Naive thymus-derived CD4-positive, alpha-beta T cell (primary cell): ENCODE results near the gene SHANK1. TPM values are rescaled to one million over a fixed set of nuclear protein-coding genes. Genes with fewer than 3 reads are reported as not detected.
A peak's percentile ranks its signal among the peaks of the same experiment; 100 is the strongest.

ENCODE experiments used
- ATAC-seq: fragments of 150-1000 bp; cut with Tn5 transposase; 2 replicates; pipeline ENCODE4 v1.10.0; 2021; ENCODE audit warnings: mild to moderate bottlenecking, moderate library complexity
- CTCF ChIA-PET: fragments of 350-600 bp; sonication (Branson Sonifier 250); formaldehyde crosslinking; loops from one replicate; lab custom pipeline; 2021; ENCODE audit warnings: antibody characterized with exemption; lab: Charles Lee
- POLR2A ChIA-PET: fragments of 350-600 bp; sonication (Branson Sonifier 250); formaldehyde crosslinking; loops from one replicate; lab custom pipeline; 2021; ENCODE audit warnings: antibody characterized with exemption, inconsistent platforms; lab: Charles Lee
- DNase-seq, 9 donors: peaks; one replicate each; pipeline versions ENCODE4 v3.0.0 to v3.0.0-alpha.2; 2020 to 2022; ENCODE audit warnings: mixed read lengths in 1 of 9
- H3K27ac ChIP-seq: one replicate; pipeline ENCODE4 v1.7.0; 2013; ENCODE audit warnings: mild to moderate bottlenecking, low read depth, low read length, moderate library complexity
- H3K27me3 ChIP-seq, 2 donors: one replicate each; pipeline ENCODE4 v1.7.0; 2013; ENCODE audit warnings: low read length in 2 of 2, mild to moderate bottlenecking in 2 of 2, moderate library complexity in 2 of 2; ENCODE audit not compliant: control insufficient read depth in 2 of 2, insufficient read depth in 2 of 2
- H3K36me3 ChIP-seq, 3 experiments: 1 replicate in 2 of 3; 2 replicates in 1 of 3; pipeline ENCODE4 v1.7.0; 2013; ENCODE audit warnings: low read length in 3 of 3, mild to moderate bottlenecking in 3 of 3, moderate library complexity in 1 of 3; ENCODE audit not compliant: insufficient read depth in 3 of 3, control insufficient read depth in 2 of 3
- H3K4me1 ChIP-seq, 2 donors: one replicate each; pipeline ENCODE4 v1.7.0; 2013; ENCODE audit warnings: low read length in 2 of 2, mild to moderate bottlenecking in 2 of 2, moderate library complexity in 1 of 2; ENCODE audit not compliant: control insufficient read depth in 2 of 2, insufficient read depth in 2 of 2
- H3K4me3 ChIP-seq: 2 replicates; pipeline ENCODE4 v1.7.0; 2013; ENCODE audit warnings: mild to moderate bottlenecking, low read length
- H3K9me3 ChIP-seq, 3 experiments: 1 replicate in 2 of 3; 2 replicates in 1 of 3; pipeline ENCODE4 v1.7.0; 2013; ENCODE audit warnings: low read length in 3 of 3; ENCODE audit not compliant: control insufficient read depth in 2 of 3
- H3K27ac Mint-ChIP-seq, 9 donors: one replicate each; pipeline ENCODE4 v1.8.0; 2020 to 2022; ENCODE audit warnings: mixed read lengths in 9 of 9, mild to moderate bottlenecking in 8 of 9, moderate library complexity in 5 of 9, inconsistent platforms in 2 of 9
- H3K27me3 Mint-ChIP-seq, 5 donors: one replicate each; pipeline ENCODE4 v1.8.0; 2021 to 2022; ENCODE audit warnings: mixed read lengths in 5 of 5, mild to moderate bottlenecking in 1 of 5
- H3K36me3 Mint-ChIP-seq, 5 donors: one replicate each; pipeline ENCODE4 v1.8.0; 2020 to 2022; ENCODE audit warnings: mixed read lengths in 5 of 5, mild to moderate bottlenecking in 3 of 5, inconsistent platforms in 1 of 5
- H3K4me1 Mint-ChIP-seq, 7 donors: one replicate each; pipeline ENCODE4 v1.8.0; 2020 to 2022; ENCODE audit warnings: mixed read lengths in 7 of 7, mild to moderate bottlenecking in 3 of 7, inconsistent platforms in 1 of 7
- H3K4me3 Mint-ChIP-seq, 10 donors: one replicate each; pipeline ENCODE4 v1.8.0; 2020 to 2022; ENCODE audit warnings: mild to moderate bottlenecking in 10 of 10, mixed read lengths in 10 of 10, moderate library complexity in 6 of 10, inconsistent platforms in 2 of 10
- H3K9me3 Mint-ChIP-seq, 11 donors: one replicate each; pipeline ENCODE4 v1.8.0; 2020 to 2022; ENCODE audit warnings: mixed read lengths in 11 of 11, mild to moderate bottlenecking in 4 of 11, inconsistent platforms in 1 of 11, moderate library complexity in 1 of 11
- intact Hi-C, 2 donors: fragments of 100-400 bp; cut with micrococcal nuclease; formaldehyde crosslinking; loops; one replicate each; pipeline ENCODE4 v1.15.1; 2023
- polyA plus RNA-seq, 2 donors: library from polyadenylated mRNA; unstranded; fragments of 300-500 nt; fragmentation: Illumina TruSeq; gene quantifications; one replicate each; pipeline ENCODE4 v1.2.3, GENCODE V29; 2021
- total RNA-seq, 6 experiments: library from RNA in 5 of 6; stranded (reverse) in 5 of 6; gene quantifications; 1 replicate in 5 of 6; 2 replicates in 1 of 6; pipeline ENCODE4 v1.2.3 and lab custom pipeline; 2021 to 2026

SHANK1 gene
- total and polyA plus RNA-seq, 7 experiments from 2014 or later, result 0.64 to 0.69 TPM; not detected in 5

GRCh38 chr19:50695251-50696093 lies 24.1 kb downstream of the SHANK1 start:
- Histone ChIP-seq H3K4me1 (no peaks in the 10 kb centered on the region), H3K9me3 (no peaks in the 10 kb centered on the region), H3K36me3 (no peaks in the 10 kb centered on the region), H3K27ac (no peak overlapping the region), H3K4me3 (no peak overlapping the region), H3K27me3 (peaks cover 0 to 14% of the 10 kb centered on the region in 2 donors)
- Mint-ChIP-seq H3K27ac (no peak overlapping the region), H3K4me3 (no peak overlapping the region), H3K36me3 (peaks cover 0 to 7% (median 0%) of the 10 kb centered on the region in 5 donors), H3K27me3 (peaks cover 35 to 80% (median 66%) of the 10 kb centered on the region in 5 donors), H3K4me1 (peaks cover 0 to 4% (median 0%) of the 10 kb centered on the region in 7 donors), H3K9me3 (peaks cover 0 to 15% (median 2%) of the 10 kb centered on the region in 11 donors)
- ChIA-PET CTCF (no interaction called here), POLR2A (no interaction called here)
- DNase-seq, result peak in 4 of 9 donors; percentile 21 to 64 (median 22)
- ATAC-seq, result peak; percentile 53
- intact Hi-C loops, result no loop called here

GRCh38 chr19:50694815-50695145 lies 24.8 kb downstream of the SHANK1 start:
- no peak for ATAC-seq
- intact Hi-C loops, result no loop called here
- peaks cover 35 to 78% (median 68%) of the 10 kb centered on the region in 5 donors for H3K27me3 Mint-ChIP-seq
- peaks cover 0 to 15% (median 2%) of the 10 kb centered on the region in 11 donors for H3K9me3 Mint-ChIP-seq
- Histone ChIP-seq H3K9me3 (no peaks in the 10 kb centered on the region), H3K27me3 (peaks cover 0 to 14% of the 10 kb centered on the region in 2 donors), H3K4me3 (no peak overlapping the region), H3K4me1 (no peaks in the 10 kb centered on the region), H3K36me3 (no peaks in the 10 kb centered on the region), H3K27ac (no peak overlapping the region)
- H3K4me1 Mint-ChIP-seq, result peaks cover 0 to 4% (median 0%) of the 10 kb centered on the region in 7 donors
- ChIA-PET POLR2A (no interaction called here), CTCF (no interaction called here)
- H3K36me3 Mint-ChIP-seq, result peaks cover 0 to 10% (median 0%) of the 10 kb centered on the region in 5 donors
- DNase-seq, result no peak
- H3K27ac Mint-ChIP-seq, result no peak overlapping the region
- H3K4me3 Mint-ChIP-seq, result no peak overlapping the region

GRCh38 chr19:50693064-50693975 lies 26.3 kb downstream of the SHANK1 start:
- Mint-ChIP-seq H3K4me1 (peaks cover 0 to 4% (median 0%) of the 10 kb centered on the region in 7 donors), H3K27ac (no peak overlapping the region), H3K36me3 (peaks cover 0 to 5% (median 0%) of the 10 kb centered on the region in 5 donors), H3K9me3 (peaks cover 0 to 14% (median 0%) of the 10 kb centered on the region in 11 donors), H3K4me3 (peak overlapping the region in 1 of 10 donors; percentile 41), H3K27me3 (peaks cover 35 to 68% (median 63%) of the 10 kb centered on the region in 5 donors)
- Histone ChIP-seq H3K4me3 (no peak overlapping the region), H3K27ac (no peak overlapping the region), H3K36me3 (no peaks in the 10 kb centered on the region), H3K4me1 (no peaks in the 10 kb centered on the region), H3K9me3 (no peaks in the 10 kb centered on the region), H3K27me3 (peaks cover 0 to 14% of the 10 kb centered on the region in 2 donors)
- no peak for DNase-seq
- ChIA-PET POLR2A (no interaction called here), CTCF (no interaction called here)
- no peak for ATAC-seq
- intact Hi-C loops, result no loop called here

- H3K27ac Mint-ChIP-seq, result no peak overlapping the region
- H3K27me3 ChIP-seq, result peaks cover 0 to 14% of the 10 kb centered on the region in 2 donors
- ChIA-PET POLR2A (no interaction called here), CTCF (no interaction called here)
- no peak for ATAC-seq
- H3K4me1 ChIP-seq, result no peaks in the 10 kb centered on the region
- intact Hi-C loops, result no loop called here
- no peaks in the 10 kb centered on the region for H3K9me3 ChIP-seq
- H3K4me3 ChIP-seq, result no peak overlapping the region
- peaks cover 0 to 4% (median 0%) of the 10 kb centered on the region in 7 donors for H3K4me1 Mint-ChIP-seq
- no peak for DNase-seq
- H3K9me3 Mint-ChIP-seq, result peaks cover 0 to 11% (median 0%) of the 10 kb centered on the region in 11 donors
- peaks cover 0 to 5% (median 0%) of the 10 kb centered on the region in 5 donors for H3K36me3 Mint-ChIP-seq
- peaks cover 35 to 63% (median 52%) of the 10 kb centered on the region in 5 donors for H3K27me3 Mint-ChIP-seq
- no peaks in the 10 kb centered on the region for H3K36me3 ChIP-seq
- no peak overlapping the region for H3K27ac ChIP-seq
- no peak overlapping the region for H3K4me3 Mint-ChIP-seq
These were observed 29.2 kb downstream of the SHANK1 start for GRCh38 chr19:50690439-50690838.

- intact Hi-C loops, result no loop called here
- ChIA-PET POLR2A (no interaction called here), CTCF (no interaction called here)
- H3K4me3 ChIP-seq, result no peak overlapping the region
- H3K4me1 ChIP-seq, result no peaks in the 10 kb centered on the region
- H3K27ac ChIP-seq, result no peak overlapping the region
- Mint-ChIP-seq H3K9me3 (peaks cover 0 to 10% (median 0%) of the 10 kb centered on the region in 11 donors), H3K36me3 (peaks cover 0 to 5% (median 0%) of the 10 kb centered on the region in 5 donors), H3K27ac (no peak overlapping the region), H3K4me3 (no peak overlapping the region), H3K27me3 (peaks cover 32 to 69% (median 63%) of the 10 kb centered on the region in 5 donors), H3K4me1 (peaks cover 0 to 3% (median 0%) of the 10 kb centered on the region in 7 donors)
- H3K9me3 ChIP-seq, result no peaks in the 10 kb centered on the region
- DNase-seq (no peak), ATAC-seq (no peak)
- H3K27me3 ChIP-seq, result peaks cover 0 to 9% of the 10 kb centered on the region in 2 donors
- no peaks in the 10 kb centered on the region for H3K36me3 ChIP-seq
These were observed 30.8 kb downstream of the SHANK1 start for GRCh38 chr19:50688766-50689165.

GRCh38 chr19:50686310-50687032 lies 33.1 kb downstream of the SHANK1 start:
- DNase-seq, result no peak
- ATAC-seq, result no peak
- peaks cover 0 to 4% of the 10 kb centered on the region in 2 donors for H3K27me3 ChIP-seq
- H3K27ac ChIP-seq, result no peak overlapping the region
- Mint-ChIP-seq H3K4me3 (no peak overlapping the region), H3K27me3 (peaks cover 17 to 61% (median 56%) of the 10 kb centered on the region in 5 donors), H3K27ac (no peak overlapping the region), H3K4me1 (peaks cover 0 to 2% (median 0%) of the 10 kb centered on the region in 7 donors), H3K36me3 (peaks cover 0 to 5% (median 0%) of the 10 kb centered on the region in 5 donors), H3K9me3 (peaks cover 0 to 6% (median 0%) of the 10 kb centered on the region in 11 donors)
- H3K36me3 ChIP-seq, result no peaks in the 10 kb centered on the region
- ChIA-PET POLR2A (no interaction called here), CTCF (no interaction called here)
- H3K9me3 ChIP-seq, result no peaks in the 10 kb centered on the region
- no peaks in the 10 kb centered on the region for H3K4me1 ChIP-seq
- no peak overlapping the region for H3K4me3 ChIP-seq
- intact Hi-C loops, result no loop called here
